ENCODE data around the gene GPR84.
"Not testable (repeated sequence)": the region's sequence is repeated elsewhere in the genome, so short reads cannot be mapped to it uniquely, and the experiment has no call there.

GPR84 gene

DNA sequence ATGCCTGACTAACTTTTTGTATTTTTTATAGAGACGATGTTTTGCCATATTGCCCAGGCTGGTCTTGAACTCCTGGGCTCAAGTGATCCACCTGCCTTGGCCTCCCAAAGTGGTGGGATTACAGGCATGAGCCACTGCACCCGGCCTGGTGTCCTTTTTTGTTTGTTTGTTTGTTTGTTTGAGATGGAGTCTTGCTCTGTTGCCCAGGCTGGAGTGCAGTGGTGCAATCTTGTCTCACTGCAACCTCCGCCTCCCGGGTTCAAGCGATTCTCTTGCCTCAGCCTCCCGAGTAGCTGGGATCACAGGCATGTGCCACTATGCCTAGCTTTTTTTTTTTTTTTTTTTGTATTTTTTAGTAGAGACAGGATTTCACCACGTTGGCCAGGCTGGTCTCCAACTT lies 10.0 kb downstream of the GPR84 start:
- DNase-seq = not testable (repeated sequence)

DNA sequence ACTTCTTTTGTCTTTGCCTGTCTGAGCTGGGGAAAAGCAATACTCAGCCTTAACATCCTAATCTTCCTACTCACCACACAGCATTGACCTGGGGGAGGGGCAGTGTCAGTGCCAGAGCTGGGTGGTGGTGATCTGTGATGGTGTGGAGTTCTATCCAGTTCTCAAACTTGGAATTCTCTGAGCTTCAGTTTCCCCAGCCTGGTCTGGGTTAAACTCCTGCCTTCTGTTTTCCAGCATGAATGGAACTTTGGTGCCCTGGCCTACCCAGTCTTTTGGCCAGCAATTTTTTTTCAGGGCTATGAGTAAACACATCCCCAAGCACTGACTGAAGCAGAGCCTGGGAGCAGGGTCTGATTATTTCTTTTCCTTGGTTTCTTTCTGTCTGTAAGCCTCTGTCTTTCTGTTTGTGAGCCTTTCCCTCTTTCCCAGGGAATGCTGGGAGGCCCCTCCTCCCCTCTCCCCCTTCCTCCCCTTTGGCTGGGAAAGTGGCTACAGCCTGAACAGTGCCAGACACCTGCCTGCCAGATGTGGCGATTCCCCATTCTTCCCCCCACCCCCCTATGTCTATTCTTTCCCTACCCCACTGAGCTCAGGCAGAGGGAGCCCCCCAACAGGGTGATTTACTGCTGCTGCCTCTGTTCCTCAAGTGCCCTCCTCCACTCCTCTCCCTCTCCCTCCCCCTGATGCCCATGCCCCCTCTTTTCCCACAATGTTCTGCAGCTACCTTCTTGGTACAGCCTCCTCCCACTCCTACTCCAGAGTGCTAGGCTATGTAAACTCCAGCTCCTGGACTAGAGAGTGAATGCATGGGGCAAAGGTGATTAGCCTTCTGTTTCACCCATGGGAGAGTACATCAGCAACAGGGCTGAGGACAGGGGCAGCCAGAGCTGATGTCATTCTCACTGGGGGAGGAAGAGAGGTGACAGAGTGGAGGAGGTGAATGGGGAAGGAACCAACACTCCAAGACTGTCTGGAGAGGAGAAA lies 11.1 kb downstream of the GPR84 start:
- no peak for DNase-seq

DNA sequence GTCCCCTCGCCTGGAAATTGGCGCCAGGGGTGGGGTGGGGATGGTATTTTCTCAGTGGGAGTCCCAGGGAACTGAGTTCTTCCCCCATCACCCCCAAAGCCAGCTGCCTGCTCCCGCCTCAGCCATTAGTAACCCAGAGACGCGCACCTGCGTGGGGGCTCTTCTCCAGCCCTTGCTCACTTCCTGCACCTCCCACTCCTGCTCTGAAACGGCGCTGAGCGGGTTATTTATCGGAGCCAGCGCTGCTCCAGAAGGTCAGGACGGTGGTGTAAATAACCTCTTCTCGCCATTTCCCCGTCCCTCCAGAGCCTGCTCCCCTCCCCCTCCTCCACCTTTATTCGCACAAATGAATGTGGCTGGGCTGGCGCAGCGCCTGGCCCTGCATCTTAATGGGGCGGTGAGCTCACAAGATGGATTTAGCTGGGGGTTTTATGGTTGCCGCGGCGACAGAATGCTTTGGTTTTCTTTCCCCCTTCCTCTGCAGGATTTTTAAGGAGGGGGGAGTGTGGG lies 12.2 kb downstream of the GPR84 start:
- DNase-seq = no peak

- DNase-seq = no peak
Measured at GRCh38 chr12:54351341-54351740, 12.9 kb downstream of the GPR84 start.

DNA sequence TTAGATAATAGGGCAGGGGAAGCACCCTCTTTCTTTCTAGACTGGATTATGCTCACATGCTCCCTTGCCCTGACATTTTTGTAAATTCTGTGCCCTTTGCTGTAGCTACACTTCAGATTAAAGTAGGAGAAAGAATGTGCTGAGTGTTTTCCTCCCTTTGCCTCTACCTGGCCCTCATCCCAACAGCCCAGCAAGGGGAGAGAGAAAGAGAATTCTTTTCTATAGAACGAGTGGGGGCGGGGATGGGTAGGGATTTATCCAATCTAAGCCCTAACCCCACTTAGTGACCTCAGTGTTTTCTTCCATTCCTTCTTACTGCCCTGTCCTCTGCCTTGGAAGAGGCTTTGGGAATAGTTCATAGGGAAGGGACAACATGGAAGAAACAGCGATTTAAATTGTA lies 13.5 kb downstream of the GPR84 start:
- DNase-seq = no peak

DNA sequence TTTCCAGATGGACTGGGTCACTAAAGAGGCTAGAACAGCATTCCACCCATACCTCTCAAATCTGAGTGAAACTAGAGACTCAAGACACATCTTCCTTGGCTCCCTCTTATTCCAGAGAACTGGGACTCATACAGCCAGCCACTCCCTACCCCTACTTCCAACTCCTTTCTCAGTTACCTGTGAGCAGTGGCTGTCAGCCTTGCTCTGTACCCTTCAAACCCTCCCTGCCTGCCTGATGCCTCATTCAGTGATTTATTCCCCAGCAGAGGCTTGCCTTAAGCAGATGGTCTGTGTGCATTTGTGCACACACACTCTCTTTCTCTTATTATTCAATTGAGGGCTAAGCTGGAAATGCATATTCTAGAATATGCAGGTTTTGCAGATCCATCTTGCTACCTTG lies 14.6 kb downstream of the GPR84 start:
- DNase-seq = no peak

GRCh38 chr12:54349036-54349435 lies 15.2 kb downstream of the GPR84 start:
- DNase-seq = no peak

GRCh38 chr12:54341378-54342300 lies 22.6 kb downstream of the GPR84 start:
- DNase-seq = no peak

DNA sequence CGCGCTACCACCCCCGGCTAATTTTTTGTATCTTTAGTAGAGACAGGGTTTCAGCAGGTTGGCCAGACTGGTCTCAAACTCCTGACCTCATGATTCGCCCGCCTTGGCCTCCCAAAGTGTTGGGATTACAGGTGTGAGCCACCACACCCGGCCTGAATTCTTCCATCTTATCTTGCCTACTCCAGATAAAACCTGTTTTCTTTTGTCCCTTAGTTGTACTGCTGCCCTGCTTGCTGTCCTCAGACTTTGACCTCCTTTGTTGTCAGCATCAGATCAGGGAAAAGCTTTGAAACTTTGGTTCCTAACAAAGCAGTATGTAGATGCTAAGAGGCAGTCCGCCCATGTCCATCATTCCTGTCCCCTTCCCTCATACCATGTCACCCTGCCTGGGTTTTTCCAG lies 23.4 kb downstream of the GPR84 start:
- DNase-seq = no peak

- DNase-seq = no peak
Measured at GRCh38 chr12:54338698-54339296, 25.5 kb downstream of the GPR84 start.

DNA sequence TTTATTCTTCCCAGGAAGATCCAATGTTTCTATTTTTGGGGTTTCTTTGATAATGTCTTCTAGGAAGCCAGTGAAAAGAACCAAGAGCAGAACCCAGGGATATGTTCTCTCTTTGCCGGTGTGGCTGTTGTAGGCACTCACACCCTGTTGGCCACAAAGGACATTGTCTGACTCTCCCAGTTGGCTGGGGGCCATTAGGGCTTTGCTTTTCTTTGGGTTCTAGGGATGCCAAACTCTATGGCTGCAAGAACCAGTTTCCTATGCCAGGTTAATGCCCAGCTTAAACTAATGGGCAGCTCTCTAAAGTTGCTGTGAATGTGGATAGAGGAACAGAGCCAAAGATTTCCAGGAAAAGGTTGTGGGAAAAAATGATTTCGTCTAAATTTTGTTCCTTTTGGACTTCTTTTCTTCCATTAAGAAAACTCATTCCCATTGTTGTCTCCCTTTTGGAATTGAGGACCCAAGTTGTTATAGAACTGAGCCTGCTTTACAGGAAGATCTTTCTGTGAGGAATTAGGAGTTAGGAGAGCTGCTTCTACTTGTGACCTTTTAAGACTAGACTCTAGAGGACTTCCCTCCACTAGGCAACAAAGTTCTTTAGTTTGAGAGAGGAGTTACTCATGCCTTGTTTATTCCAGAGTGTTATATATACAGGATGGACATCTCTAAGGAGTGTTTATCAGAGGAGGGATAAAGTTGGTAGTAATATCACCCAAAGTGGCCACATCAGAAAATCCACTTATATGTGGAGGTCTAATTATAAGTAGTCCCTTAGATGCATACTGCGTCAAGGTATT lies 26.2 kb downstream of the GPR84 start:
- no peak for DNase-seq

GRCh38 chr12:54337280-54337842 lies 26.9 kb downstream of the GPR84 start:
- no peak for DNase-seq

DNA sequence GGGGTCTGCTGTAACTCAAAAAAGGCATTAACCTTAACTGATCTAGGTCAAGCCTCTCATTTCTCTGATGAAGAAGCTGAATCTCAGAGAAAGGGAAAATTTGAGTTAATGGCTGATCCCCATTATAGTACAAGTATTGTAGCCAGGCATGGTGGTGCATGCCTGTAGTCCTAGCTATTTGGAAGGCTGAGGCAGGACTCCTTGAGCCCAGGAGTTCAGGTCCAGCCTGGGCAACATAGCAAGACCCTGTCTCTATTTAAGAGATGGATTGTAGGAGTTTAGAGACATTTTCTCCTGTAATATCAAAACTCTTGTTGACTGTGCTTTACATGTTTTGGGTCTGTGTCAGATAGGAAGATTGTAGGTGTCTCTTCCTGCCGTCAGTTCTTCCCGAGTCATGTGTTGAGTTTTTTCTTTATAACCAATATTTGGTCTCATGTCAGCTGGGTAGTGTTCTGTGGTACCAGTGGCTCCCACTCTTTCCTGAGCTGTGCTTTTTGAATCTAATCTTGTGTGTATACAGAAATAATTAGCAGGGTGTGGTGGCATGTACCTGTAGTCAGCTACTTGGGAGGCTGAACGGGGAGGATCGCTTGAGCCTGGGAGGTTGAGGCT lies 30.8 kb downstream of the GPR84 start:
- DNase-seq = no peak

DNA sequence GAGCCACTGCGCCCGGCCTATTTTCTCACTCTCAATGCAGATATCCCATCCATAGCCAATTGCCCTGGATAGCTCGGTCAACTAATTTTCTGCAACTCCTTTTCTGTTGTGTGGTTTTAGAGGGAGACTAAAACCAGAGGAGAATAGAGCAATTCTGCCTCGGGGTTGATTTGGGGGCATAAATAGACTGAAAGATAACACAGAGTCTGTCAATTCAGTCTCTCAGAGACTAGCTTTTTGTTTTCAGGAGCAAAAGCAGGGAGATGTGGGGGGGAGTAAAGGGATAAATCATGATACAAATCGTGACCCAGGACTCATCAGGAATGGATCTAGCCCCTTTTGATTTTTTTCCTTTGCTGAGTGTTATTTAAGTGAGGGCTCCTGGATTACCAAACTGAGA lies 32.8 kb downstream of the GPR84 start:
- no peak for DNase-seq

DNA sequence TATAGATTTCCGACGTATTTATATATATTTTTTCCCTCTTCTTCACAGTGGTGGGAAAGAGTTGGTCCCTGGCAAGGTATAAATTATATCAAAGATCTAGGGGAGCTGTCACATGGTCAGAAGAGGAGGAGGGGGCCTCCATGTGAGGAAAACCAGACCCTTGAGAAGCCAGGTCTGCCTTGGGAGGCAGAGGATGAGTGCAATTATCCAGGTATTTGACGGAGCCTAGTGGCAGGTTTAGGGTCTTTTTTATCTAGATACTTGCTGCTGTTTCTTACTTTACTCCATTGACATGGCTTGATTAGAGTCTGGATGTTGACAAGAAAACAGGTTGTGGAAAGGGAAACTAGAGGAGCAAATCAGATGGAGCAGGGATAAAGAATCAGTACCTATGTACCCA lies 33.8 kb downstream of the GPR84 start:
- DNase-seq = no peak

GRCh38 chr12:54329759-54330158 lies 34.5 kb downstream of the GPR84 start:
- DNase-seq = no peak

- DNase-seq = no peak
Measured at GRCh38 chr12:54328595-54329337, 35.5 kb downstream of the GPR84 start.

DNA sequence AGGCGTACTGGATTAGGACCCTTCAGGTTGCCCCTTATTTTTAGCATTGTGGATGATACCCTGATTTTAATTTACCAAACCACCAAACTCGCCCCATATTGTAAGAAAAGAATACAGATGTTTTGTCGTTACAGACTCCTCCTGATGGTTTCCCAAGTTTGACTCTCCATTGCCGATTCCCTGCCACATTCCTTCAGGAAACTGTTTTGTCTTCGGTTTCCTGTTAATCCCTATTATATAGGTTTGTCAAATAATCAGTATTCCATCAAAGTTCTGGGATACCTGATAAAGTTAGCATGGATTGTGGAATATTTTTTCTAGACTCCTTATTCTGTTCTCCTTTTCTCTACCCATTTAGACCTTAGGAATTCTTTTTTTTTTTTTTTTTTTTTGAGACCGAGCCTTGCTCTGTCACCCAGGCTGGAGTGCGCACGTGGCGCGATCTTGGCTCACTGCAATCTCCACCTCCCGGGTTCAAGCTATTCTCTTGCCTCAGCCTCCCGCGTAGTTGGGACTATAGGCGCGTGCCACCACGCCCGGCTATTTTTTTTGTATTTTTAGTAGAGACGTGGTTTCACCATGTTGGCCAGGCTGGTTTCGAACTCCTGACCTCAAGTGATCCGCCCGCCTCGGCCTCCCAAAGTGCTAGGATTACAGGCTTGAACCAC lies 38.7 kb downstream of the GPR84 start:
- not testable (repeated sequence) for DNase-seq

DNA sequence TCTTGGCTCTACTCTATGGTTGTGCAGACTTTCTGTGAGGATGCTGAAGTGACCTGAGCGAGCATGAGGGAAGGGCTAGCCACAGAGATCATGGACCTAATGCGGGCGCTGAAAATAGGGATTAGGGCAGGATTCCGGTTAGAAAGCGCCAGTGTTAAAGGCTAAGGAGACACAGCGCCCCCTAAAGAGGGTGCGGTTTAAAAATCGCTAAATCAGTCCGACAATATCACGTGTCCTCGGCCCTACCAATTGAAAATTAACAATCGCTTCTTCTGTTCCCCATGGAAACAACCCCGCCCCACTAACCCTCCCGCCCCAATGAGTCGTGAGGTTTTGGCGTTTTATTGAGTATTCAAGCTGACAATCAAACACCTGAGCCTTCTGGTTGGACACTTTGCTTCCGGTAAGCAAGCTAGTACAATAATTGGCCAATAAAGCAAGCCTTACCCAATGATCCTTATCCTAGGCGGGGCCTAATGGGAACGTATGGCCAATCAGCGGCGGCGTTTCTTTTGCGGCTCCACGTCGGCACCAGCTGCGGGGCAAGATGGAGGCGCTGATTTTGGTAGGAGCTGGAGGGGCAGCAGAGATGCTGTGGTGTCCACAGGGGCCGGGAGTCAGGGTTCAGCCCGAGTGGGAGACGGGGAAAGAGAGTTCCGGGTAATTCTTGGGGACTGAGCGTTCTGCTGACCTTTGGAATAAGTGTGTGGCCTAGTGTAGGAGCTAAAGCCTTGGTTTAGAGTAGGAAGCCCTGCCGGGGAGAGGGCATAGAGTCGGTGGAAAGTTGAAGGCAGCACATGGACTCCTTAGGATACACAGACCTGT lies 39.5 kb downstream of the GPR84 start, which contains the start of gene COPZ1:
Gene COPZ1 (plus strand): TSS at position 515 of the 825 bp plus-strand sequence. CDS start 33 bp downstream, at position 548.
- peak; percentile 92 for DNase-seq
